ENCODE measurements around the gene LINGO1. TPM values are rescaled to one million over a fixed set of nuclear protein-coding genes. Genes with fewer than 3 reads are reported as not detected.
A peak's percentile ranks its signal among the peaks of the same experiment; 100 is the strongest.

The LINGO1 gene
- total and polyA plus RNA-seq, 8 donors: 0.25 to 1.3 (median 0.57) TPM; not detected in 4

- 44 to 61% (median 55%) methylated on average over 14 of the region's 14 CpGs for WGBS, 5 donors
- no peak overlapping the region for H3K4me3 ChIP-seq
- intact Hi-C loops (cut with DNase I; ENCODE audit: low total_unique reads): no loop called here
- DNase-seq: peak in 1 of 2 donors; percentile 45
- no peaks in the 10 kb centered on the region for H3K27me3 ChIP-seq
- peaks cover 0 to 4% (median 2%) of the 10 kb centered on the region in 4 donors for H3K4me1 ChIP-seq
- no peaks in the 10 kb centered on the region for H3K36me3 ChIP-seq
- no peaks in the 10 kb centered on the region for H3K9me3 ChIP-seq
- TF ChIP-seq, protein P1, sequence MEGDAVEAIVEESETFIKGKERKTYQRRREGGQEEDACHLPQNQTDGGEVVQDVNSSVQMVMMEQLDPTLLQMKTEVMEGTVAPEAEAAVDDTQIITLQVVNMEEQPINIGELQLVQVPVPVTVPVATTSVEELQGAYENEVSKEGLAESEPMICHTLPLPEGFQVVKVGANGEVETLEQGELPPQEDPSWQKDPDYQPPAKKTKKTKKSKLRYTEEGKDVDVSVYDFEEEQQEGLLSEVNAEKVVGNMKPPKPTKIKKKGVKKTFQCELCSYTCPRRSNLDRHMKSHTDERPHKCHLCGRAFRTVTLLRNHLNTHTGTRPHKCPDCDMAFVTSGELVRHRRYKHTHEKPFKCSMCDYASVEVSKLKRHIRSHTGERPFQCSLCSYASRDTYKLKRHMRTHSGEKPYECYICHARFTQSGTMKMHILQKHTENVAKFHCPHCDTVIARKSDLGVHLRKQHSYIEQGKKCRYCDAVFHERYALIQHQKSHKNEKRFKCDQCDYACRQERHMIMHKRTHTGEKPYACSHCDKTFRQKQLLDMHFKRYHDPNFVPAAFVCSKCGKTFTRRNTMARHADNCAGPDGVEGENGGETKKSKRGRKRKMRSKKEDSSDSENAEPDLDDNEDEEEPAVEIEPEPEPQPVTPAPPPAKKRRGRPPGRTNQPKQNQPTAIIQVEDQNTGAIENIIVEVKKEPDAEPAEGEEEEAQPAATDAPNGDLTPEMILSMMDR (IDR thresholded peaks at IDR 0.05): no peak
- H3K27ac ChIP-seq: no peak overlapping the region
Observed at GRCh38 chr15:77575203-77575934, 57.3 kb downstream of the LINGO1 start.

DNA sequence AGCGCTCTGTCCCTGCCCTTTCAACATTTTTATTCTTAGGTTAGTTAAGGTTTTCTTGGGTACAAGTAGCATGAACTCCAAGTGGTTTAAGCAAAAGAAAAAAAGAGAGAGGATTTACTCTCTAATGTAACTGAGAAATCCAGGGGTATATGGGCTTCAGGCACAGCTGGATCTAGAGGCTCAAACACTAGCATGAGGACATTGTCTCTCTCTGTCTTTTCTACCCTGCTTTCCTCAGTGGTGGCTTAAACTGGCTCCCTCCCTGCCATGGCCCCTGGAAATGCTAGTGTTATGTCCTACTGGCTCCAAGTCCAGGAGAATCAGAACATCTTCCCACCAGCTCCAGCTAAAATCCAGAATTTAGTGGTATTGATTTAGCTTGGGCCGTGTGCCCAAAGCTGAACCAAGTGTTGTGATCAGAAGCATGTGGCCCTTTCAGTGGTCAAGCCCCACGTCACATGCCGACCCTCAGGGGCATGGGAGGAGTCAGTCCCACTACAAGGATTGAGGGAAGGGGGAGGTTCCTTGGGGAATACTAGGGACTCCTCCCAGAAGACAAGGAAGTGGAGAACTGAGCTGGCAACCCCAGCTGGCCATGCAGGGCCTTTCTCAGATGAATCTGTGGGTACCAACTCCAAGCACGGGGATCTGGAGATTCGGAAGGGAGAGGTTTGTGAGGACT, 58.0 kb downstream of the LINGO1 start:
- intact Hi-C loops (cut with DNase I; ENCODE audit: low total_unique reads): no loop called here
- peaks cover 0 to 6% (median 4%) of the 10 kb centered on the region in 4 donors for H3K4me1 ChIP-seq
- H3K27me3 ChIP-seq: no peaks in the 10 kb centered on the region
- 82 to 90% (median 85%) methylated on average over 6 of the region's 6 CpGs for WGBS, 5 donors
- no peaks in the 10 kb centered on the region for H3K36me3 ChIP-seq
- no peak overlapping the region for H3K27ac ChIP-seq
- no peaks in the 10 kb centered on the region for H3K9me3 ChIP-seq
- no peak for DNase-seq
- TF ChIP-seq, protein P1 (IDR thresholded peaks at IDR 0.05): no peak
- TF ChIP-seq EP300 (IDR thresholded peaks at IDR 0.05): no peak
- no peak for TF ChIP-seq POLR2A (IDR thresholded peaks at IDR 0.05)
- no peak for TF ChIP-seq POLR2AphosphoS5 (IDR thresholded peaks at IDR 0.05)
- no peak overlapping the region for H3K4me3 ChIP-seq

GRCh38 chr15:77573802-77574201, 58.9 kb downstream of the LINGO1 start:
- WGBS, 5 donors: 81 to 94% (median 88%) methylated on average over 4 of the region's 4 CpGs
- no peaks in the 10 kb centered on the region for H3K9me3 ChIP-seq
- no peak for DNase-seq
- peaks cover 0 to 15% (median 10%) of the 10 kb centered on the region in 4 donors for H3K4me1 ChIP-seq
- TF ChIP-seq, protein P1 (IDR thresholded peaks at IDR 0.05): no peak
- no peaks in the 10 kb centered on the region for H3K36me3 ChIP-seq
- H3K4me3 ChIP-seq: no peak overlapping the region
- intact Hi-C loops (cut with DNase I; ENCODE audit: low total_unique reads): no loop called here
- H3K27me3 ChIP-seq: no peaks in the 10 kb centered on the region
- no peak overlapping the region for H3K27ac ChIP-seq

DNA sequence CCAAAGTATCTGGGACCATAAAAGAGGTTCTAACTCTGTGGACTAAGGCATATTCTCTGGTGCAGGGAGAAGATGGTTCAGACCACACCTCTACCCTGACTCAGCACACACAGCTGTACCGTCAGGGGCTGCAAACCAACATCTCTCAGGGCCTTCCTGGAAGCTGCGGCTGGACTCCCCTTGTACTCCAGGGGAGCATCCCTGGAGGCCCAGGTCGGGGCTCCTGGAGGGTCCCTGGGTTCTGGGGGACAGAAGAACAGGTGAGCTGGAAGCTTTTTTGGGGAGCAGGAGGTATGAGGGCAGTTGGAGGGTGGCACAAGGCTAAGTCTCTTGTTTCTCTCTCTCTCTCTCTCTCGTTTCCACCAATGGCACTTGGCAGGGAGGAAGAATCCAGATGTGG, 60.5 kb downstream of the LINGO1 start:
- intact Hi-C loops (cut with DNase I; ENCODE audit: low total_unique reads): no loop called here
- H3K27me3 ChIP-seq: no peaks in the 10 kb centered on the region
- 84 to 100% (median 89%) methylated on average over 3 to 4 of the region's 4 CpGs for WGBS, 5 donors
- no peak for TF ChIP-seq EP300 (IDR thresholded peaks at IDR 0.05)
- TF ChIP-seq, protein P1 (IDR thresholded peaks at IDR 0.05): no peak
- no peak for TF ChIP-seq POLR2A (IDR thresholded peaks at IDR 0.05)
- no peak for TF ChIP-seq POLR2AphosphoS5 (IDR thresholded peaks at IDR 0.05)
- H3K9me3 ChIP-seq: no peaks in the 10 kb centered on the region
- H3K4me3 ChIP-seq: no peak overlapping the region
- peaks cover 0 to 21% (median 13%) of the 10 kb centered on the region in 4 donors for H3K4me1 ChIP-seq
- H3K27ac ChIP-seq: no peak overlapping the region
- no peak for DNase-seq
- no peaks in the 10 kb centered on the region for H3K36me3 ChIP-seq
